ENCODE measurements around the gene PRKCE.
A peak's percentile ranks its signal among the peaks of the same experiment; 100 is the strongest.

PRKCE gene

GRCh38 chr2:46229134-46230063 lies 577.9 kb downstream of the PRKCE start:
- DNase-seq (ENCODE audit: low read depth in 2 of 2): peak in 1 of 2 donors; percentile 63
- no peak overlapping the region for H3K4me3 ChIP-seq (replicated peaks in 1 of 2; ENCODE audit: low read depth in 2 of 2, low read length in 2 of 2)
- peak; percentile 11 for TF ChIP-seq CTCF (IDR thresholded peaks at IDR 0.05; ENCODE audit: low read depth, low read length)

- H3K4me3 ChIP-seq (replicated peaks in 1 of 2; ENCODE audit: low read depth in 2 of 2, low read length in 2 of 2): no peak overlapping the region
- DNase-seq (ENCODE audit: low read depth in 2 of 2): no peak
- no peak for TF ChIP-seq CTCF (IDR thresholded peaks at IDR 0.05; ENCODE audit: low read depth, low read length)
These were observed 578.7 kb downstream of the PRKCE start for GRCh38 chr2:46230115-46230571.

- no peak for DNase-seq (ENCODE audit: low read depth in 2 of 2)
- TF ChIP-seq CTCF (IDR thresholded peaks at IDR 0.05; ENCODE audit: low read depth, low read length): no peak
- no peak overlapping the region for H3K4me3 ChIP-seq (replicated peaks in 1 of 2; ENCODE audit: low read depth in 2 of 2, low read length in 2 of 2)
These were observed 579.4 kb downstream of the PRKCE start for GRCh38 chr2:46230677-46231425.

- no peak for DNase-seq (ENCODE audit: low read depth in 2 of 2)
- TF ChIP-seq CTCF (IDR thresholded peaks at IDR 0.05; ENCODE audit: low read depth, low read length): no peak
- no peak overlapping the region for H3K4me3 ChIP-seq (replicated peaks in 1 of 2; ENCODE audit: low read depth in 2 of 2, low read length in 2 of 2)
These were observed 580.2 kb downstream of the PRKCE start for GRCh38 chr2:46231721-46232120.

GRCh38 chr2:46232860-46233259 lies 581.4 kb downstream of the PRKCE start:
- no peak overlapping the region for H3K4me3 ChIP-seq (replicated peaks in 1 of 2; ENCODE audit: low read depth in 2 of 2, low read length in 2 of 2)
- DNase-seq (ENCODE audit: low read depth in 2 of 2): peak; percentile 23 to 37
- no peak for TF ChIP-seq CTCF (IDR thresholded peaks at IDR 0.05; ENCODE audit: low read depth, low read length)

- no peak for DNase-seq (ENCODE audit: low read depth in 2 of 2)
- TF ChIP-seq CTCF (IDR thresholded peaks at IDR 0.05; ENCODE audit: low read depth, low read length): no peak
- H3K4me3 ChIP-seq (replicated peaks in 1 of 2; ENCODE audit: low read depth in 2 of 2, low read length in 2 of 2): no peak overlapping the region
These were observed 584.8 kb downstream of the PRKCE start for GRCh38 chr2:46236006-46236875.
